ENCODE measurements around the gene IFNAR1.

Gene IFNAR1

DNA sequence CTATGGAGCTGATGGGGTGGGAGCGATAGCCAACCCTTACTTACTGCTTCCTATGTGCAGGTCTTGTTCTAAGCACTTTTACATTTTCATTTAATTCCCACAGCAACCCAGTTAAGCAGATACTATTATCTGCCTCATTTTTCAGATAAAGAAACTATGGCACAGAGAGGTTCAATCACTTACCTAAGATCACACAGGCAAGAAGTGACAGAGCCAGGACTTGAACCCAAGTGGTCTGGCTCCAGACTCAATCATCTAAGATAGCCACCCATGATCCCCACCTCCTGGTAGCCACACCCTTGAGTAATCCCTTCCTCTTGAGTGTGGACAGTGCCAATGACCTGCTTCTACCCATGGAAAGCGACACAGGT lies 23.2 kb upstream of the IFNAR1 start:
- TF ChIP-seq, protein P1, sequence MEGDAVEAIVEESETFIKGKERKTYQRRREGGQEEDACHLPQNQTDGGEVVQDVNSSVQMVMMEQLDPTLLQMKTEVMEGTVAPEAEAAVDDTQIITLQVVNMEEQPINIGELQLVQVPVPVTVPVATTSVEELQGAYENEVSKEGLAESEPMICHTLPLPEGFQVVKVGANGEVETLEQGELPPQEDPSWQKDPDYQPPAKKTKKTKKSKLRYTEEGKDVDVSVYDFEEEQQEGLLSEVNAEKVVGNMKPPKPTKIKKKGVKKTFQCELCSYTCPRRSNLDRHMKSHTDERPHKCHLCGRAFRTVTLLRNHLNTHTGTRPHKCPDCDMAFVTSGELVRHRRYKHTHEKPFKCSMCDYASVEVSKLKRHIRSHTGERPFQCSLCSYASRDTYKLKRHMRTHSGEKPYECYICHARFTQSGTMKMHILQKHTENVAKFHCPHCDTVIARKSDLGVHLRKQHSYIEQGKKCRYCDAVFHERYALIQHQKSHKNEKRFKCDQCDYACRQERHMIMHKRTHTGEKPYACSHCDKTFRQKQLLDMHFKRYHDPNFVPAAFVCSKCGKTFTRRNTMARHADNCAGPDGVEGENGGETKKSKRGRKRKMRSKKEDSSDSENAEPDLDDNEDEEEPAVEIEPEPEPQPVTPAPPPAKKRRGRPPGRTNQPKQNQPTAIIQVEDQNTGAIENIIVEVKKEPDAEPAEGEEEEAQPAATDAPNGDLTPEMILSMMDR (IDR thresholded peaks at IDR 0.05; ENCODE audit: low read depth, low read length) = no peak
- TF ChIP-seq MYC (IDR thresholded peaks at IDR 0.05; ENCODE audit: low read depth, low read length) (no peak), POLR2A (IDR thresholded peaks at IDR 0.05; ENCODE audit: extremely low read depth, insufficient read length) (no peak)
- TF ChIP-seq, protein P2, sequence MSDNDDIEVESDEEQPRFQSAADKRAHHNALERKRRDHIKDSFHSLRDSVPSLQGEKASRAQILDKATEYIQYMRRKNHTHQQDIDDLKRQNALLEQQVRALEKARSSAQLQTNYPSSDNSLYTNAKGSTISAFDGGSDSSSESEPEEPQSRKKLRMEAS (IDR thresholded peaks at IDR 0.05; ENCODE audit: low read depth, low read length) = no peak
- H3K4me3 ChIP-seq (ENCODE audit: low read depth, low read length) = peak overlapping the region; percentile 2
- no peak for DNase-seq (ENCODE audit: low read depth)

GRCh38 chr21:33302055-33302454 lies 22.7 kb upstream of the IFNAR1 start:
- DNase-seq (ENCODE audit: low read depth) = no peak
- H3K4me3 ChIP-seq (ENCODE audit: low read depth, low read length) = no peak overlapping the region
- TF ChIP-seq POLR2A (IDR thresholded peaks at IDR 0.05; ENCODE audit: extremely low read depth, insufficient read length) = no peak
- TF ChIP-seq, protein P1 (IDR thresholded peaks at IDR 0.05; ENCODE audit: low read depth, low read length) = no peak
- TF ChIP-seq, protein P2 (IDR thresholded peaks at IDR 0.05; ENCODE audit: low read depth, low read length) = no peak
- no peak for TF ChIP-seq MYC (IDR thresholded peaks at IDR 0.05; ENCODE audit: low read depth, low read length)

GRCh38 chr21:33302796-33303195 lies 22.0 kb upstream of the IFNAR1 start:
- no peak for TF ChIP-seq MYC (IDR thresholded peaks at IDR 0.05; ENCODE audit: low read depth, low read length)
- TF ChIP-seq, protein P1 (IDR thresholded peaks at IDR 0.05; ENCODE audit: low read depth, low read length) = no peak
- TF ChIP-seq, protein P2 (IDR thresholded peaks at IDR 0.05; ENCODE audit: low read depth, low read length) = no peak
- TF ChIP-seq POLR2A (IDR thresholded peaks at IDR 0.05; ENCODE audit: extremely low read depth, insufficient read length) = no peak
- no peak overlapping the region for H3K4me3 ChIP-seq (ENCODE audit: low read depth, low read length)
- DNase-seq (ENCODE audit: low read depth) = no peak

DNA sequence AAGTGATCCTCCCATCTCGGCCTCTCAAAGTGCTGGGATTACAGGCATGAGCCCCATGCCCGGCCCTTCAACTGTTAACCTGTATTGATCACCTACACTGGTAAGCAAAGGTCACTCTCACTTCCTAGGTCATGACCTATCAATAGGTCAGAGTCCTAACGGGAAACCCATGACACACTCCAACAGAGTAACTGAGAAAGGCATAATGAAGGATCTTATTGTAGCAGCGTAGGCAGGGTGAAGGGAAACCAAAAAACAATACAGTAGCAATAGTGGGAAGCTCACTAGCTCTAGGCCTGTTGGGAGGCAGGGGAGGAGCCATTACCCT lies 19.5 kb upstream of the IFNAR1 start:
- no peak overlapping the region for H3K4me3 ChIP-seq (ENCODE audit: low read depth, low read length)
- TF ChIP-seq POLR2A (IDR thresholded peaks at IDR 0.05; ENCODE audit: extremely low read depth, insufficient read length) (no peak), MYC (IDR thresholded peaks at IDR 0.05; ENCODE audit: low read depth, low read length) (no peak)
- TF ChIP-seq, protein P2 (IDR thresholded peaks at IDR 0.05; ENCODE audit: low read depth, low read length) = no peak
- TF ChIP-seq, protein P1 (IDR thresholded peaks at IDR 0.05; ENCODE audit: low read depth, low read length) = no peak
- DNase-seq (ENCODE audit: low read depth) = no peak

DNA sequence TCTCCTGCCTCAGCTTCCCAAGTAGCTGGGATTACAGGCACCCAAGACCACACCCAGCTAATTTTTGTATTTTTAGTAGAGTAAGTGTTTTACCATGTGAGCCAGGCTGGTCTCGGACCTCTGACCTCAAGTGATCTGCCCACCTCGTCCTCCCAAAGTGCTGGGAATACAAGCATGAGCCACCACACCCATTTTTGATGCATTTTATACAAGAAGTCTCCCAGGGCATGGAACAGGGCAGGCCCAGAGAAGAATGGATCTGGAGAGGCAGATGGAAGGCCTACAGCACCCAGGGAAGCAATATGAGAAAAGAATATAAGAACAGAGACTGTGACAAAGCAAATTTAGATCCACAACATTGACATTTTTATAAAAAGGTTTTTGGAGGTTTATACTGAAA lies 18.8 kb upstream of the IFNAR1 start:
- TF ChIP-seq, protein P1 (IDR thresholded peaks at IDR 0.05; ENCODE audit: low read depth, low read length) = no peak
- no peak for TF ChIP-seq MYC (IDR thresholded peaks at IDR 0.05; ENCODE audit: low read depth, low read length)
- no peak for TF ChIP-seq POLR2A (IDR thresholded peaks at IDR 0.05; ENCODE audit: extremely low read depth, insufficient read length)
- TF ChIP-seq, protein P2 (IDR thresholded peaks at IDR 0.05; ENCODE audit: low read depth, low read length) = no peak
- no peak overlapping the region for H3K4me3 ChIP-seq (ENCODE audit: low read depth, low read length)
- no peak for DNase-seq (ENCODE audit: low read depth)

Measured in NB4 (cell line).